ENCODE results near the gene BTBD8.

GRCh38 chr1:92192246-92192645 is 112.1 kb downstream of the BTBD8 start:
- no peak for TF ChIP-seq CTCF (IDR thresholded peaks at IDR 0.05)
- TF ChIP-seq POLR2A (IDR thresholded peaks at IDR 0.05): no peak
